HG03045 (cell line): ENCODE measurements around the gene ITPK1.

Source experiments
- ATAC-seq: cut with Tn5 transposase; IDR thresholded peaks from one replicate; pipeline ENCODE4 v1.9.1; 2021; ENCODE audit warnings: mild to moderate bottlenecking, moderate library complexity; ENCODE audit not compliant: unreplicated experiment

Gene ITPK1

GRCh38 chr14:92973798-92974372 is 141.8 kb downstream of the ITPK1 start:
- no peak for ATAC-seq

- no peak for ATAC-seq
These were observed 142.4 kb downstream of the ITPK1 start for GRCh38 chr14:92973261-92973797.

DNA sequence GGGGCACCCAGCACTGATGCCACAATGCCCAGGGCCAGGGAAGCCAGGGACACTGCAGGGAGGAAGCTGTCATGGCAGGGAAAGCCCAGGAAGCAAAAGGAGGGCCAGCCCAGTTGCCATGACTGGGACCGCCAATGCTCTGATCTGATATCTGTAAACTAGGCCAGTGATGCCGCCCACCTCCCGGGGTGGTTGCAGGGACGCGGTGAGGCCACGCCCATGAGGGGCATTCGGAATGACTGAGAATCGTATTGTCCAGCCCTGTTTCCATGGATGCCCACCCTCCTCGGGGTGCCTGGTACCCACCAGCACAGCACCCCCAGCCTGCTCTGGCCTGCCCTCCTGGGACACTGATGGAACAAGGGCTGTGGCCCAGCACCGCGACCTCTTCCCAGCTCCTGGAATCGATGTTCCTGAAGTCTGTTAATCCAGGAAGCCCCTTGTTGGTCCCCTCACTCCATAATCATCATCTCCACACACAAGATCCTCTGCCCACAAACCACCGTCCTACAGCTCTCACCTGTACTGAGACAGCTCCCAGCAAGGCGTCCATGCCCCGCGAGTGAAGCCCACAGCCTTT is 144.0 kb downstream of the ITPK1 start:
- ATAC-seq = no peak

- no peak for ATAC-seq
These were observed 145.5 kb downstream of the ITPK1 start for GRCh38 chr14:92970271-92970670.

DNA sequence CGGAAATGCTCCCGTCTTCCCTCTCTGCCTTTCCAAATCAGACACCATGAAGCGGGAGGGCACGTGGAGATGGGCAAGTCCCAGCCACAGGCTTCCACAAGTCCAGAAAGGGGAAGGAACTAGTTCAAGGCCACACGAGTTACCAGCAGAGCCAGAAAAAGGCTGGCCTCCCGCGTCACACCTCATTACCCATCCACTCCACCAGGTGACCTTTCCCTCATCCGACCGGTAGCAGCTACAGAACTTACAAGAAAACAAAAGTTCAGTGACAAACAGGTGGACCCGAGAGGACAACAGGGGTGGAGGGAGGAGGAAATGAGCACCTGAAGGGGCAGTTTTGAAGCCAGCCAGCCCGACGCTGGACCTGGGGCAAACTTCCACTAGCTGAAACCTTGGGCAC is 145.9 kb downstream of the ITPK1 start:
- ATAC-seq = no peak

DNA sequence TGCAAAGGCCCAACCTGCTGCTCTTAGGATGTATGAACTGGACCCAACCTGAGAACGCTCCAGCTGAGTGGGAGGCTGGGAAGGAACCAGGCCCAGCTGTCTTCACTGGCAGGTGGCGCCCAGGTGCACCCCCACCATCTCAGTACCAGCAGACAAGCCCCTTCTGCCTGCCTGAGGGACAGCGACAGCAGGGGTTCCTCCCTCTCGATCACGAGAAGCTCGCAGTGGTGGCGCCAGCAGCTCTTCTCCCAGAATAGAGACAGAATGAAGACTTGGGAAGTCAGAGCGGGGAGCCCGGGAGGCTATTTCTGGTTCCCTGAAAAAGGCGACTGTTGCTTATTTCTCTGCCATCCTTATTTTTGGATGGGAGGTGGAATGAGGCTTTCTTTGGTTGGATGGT is 146.3 kb downstream of the ITPK1 start:
- ATAC-seq = no peak

DNA sequence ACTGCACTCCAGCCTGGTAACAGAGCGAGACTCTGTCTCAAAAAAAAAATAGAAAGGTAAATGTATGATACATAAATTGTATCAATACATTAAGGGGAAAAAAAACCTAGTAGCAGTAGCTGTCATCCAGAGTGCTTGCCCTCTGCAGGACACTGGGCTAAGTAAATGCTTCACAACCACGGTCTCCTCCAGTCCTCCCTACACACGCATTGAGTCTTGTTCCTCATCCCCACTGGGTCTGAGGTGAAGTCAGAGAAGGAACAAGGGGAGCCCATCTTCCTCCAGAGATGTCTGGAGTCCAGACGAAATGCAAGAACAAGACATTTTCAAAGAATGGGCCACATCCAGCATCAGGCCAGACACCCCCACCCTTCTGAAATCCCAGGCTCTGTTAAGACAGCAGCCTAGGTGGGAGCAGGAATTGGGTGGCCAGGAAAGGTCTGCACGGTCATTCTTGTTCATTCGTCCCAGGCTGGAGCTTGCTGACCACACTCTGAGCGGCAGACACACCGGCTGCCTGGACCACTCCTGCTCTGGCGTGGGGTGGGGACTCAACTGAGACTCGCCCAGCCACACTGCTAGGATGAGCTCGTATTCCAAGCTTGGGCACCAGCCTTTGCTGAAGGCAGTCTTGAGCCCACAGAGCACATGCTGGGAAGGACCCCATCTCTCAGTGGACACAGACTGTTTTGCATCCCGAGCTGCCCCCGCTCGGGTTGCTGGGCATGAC is 147.3 kb downstream of the ITPK1 start:
- no peak for ATAC-seq

DNA sequence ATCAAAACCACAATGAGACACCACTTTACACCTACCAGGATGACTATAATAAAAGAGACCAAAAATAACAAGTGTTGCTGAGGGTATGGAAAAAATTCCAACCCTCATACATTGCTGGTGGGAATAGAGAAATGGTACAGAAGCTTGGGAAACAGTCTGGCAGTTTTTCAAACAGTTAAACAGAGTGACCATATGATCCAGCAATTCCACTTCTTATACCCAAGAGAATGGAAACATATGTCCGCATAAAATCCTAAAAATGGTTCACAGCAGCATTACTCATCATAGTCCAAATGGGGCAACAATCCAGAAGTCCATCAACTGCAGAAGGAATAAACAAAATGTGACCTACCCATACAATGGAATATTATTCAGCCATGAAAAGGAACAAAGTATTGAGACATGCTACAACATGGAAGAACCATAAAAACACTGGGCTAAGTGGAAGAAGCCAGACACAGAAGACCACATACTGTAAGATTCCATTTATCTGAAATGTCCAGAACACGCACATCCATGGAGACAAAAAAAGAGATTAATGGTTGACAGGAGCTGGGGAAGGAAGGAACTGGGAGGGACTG is 148.3 kb downstream of the ITPK1 start:
- no peak for ATAC-seq

GRCh38 chr14:92965281-92965680 is 150.4 kb downstream of the ITPK1 start:
- no peak for ATAC-seq

GRCh38 chr14:92964124-92965109 is 151.3 kb downstream of the ITPK1 start:
- ATAC-seq = no peak

DNA sequence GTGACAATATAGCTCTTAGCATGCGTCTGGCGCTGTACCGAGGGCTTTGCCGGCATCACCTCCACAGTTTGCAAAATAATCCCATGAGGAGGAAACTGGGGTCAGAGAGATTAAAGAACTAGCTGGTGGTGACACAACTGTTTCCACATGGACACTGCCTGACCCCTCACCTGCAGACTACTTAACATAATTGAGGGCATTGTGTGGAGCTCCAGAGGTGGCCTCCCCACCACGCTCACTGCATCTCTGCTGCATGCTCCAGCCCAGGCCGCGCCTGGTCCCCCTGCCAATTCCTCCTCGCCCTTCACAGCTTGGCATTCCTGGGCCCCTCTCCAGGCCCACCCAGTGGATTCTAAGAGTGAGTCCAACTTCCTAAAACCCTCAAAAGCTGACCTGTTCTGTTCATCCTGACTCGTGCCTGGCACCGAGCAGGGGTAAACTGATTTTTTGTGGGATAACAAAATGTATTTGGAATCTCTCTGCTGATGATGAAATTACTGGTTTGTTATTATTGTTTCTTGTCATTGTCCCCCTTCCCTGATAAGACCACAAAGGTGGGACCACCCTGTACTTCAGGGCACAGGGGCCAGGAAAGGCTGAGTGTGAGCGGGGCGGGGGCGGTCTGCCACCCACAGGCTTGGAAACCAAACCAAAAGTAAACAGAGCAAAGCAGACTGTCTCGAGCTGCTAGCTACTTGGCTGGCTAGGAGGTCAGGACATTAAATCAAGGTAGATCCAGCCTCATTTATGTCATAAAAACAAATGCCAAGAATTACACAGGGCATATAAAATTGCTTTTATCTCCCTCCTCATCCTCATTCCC is 152.2 kb downstream of the ITPK1 start:
- no peak for ATAC-seq

DNA sequence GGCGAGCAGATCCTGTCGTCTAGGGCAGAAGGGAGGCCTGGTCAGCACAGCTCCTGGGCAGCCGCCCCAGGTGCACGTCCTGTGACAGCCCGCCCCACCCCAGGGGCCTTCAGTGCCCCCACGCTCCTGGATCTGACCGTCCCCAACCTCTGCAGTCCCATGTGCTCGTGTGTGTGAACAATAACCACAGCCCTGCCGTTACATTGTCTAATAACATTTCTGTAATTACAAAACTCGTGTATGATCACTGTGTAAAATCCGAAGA is 153.0 kb downstream of the ITPK1 start:
- no peak for ATAC-seq

DNA sequence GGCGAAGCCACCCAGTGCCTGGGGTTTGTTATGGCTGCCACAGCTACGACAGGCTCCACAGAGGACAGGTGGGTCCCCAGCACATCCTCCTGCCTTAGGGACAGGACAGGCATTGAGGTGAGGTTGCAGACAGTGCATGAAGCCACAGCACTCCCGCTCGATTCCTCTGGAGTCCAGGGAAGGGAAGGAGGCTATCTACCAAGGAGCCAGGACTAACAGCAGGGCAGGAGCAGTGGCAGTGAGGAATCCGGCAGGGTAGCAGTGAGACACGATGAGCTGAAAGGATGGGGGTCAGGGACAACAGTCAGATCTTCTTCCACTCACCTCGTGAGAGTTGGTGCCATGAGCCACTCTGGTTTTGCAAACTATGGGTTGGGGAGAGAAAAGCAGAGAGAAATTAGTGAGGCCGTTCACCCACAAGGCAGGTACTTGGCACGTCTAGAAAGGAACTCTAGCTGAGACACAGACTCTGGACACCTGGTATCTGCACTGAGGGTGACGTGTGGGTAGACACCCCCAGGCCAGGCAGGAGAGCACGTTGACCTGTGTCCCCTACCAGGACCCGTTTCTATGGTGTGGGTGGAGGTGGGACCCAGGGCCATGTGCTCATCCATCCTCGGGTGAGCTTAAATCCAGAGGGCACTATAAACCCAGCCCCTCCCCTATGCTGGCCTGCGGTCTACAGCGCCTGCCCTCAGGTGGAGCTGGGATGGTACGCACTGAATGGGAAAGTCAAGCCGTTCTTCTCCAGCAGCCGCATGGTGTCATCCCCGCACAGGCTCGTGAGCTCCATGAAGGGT is 153.5 kb downstream of the ITPK1 start:
- ATAC-seq = no peak

- no peak for ATAC-seq
These were observed 154.2 kb downstream of the ITPK1 start for GRCh38 chr14:92961567-92961855.

DNA sequence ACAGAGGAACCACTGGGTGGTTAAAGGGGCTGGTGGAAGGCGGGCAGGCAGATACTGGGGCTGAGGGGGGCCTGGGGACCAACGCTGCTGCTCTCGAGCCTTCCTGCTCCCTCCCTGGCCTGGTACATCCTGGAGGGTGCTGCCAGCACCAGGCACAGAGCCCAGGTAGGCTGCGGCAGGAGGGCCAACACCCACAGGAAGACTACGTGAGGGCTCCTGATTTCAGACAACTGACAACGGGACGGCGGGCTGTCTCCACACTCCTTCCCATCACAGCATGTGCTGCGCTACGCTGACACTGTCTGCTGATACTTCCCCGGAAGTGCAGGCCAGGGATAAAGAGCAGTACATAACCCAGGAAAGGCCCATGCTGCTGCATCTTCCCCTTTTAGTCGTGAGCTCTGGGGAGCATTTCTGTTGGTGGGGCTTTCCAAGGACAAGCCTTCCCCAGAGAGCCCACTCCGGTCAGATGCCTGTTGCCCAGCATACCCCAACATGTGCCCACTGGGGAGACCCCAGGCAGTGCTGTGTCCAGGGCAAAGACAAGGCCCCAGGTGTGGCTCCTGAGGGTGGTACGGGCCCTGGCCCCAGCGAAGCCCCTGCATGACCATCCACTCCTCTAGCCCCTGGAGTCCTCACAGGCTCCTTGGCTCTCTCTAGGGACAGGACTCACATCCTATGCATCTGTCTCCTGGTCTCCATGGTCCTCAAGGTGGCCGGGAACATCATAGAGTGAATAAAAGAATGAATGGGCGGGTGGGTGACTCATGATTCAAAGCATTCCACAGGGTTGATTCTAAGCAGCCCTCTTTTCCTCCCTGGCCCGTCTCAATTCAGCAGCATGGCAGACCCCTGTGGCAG is 154.8 kb downstream of the ITPK1 start:
- ATAC-seq = no peak

GRCh38 chr14:92959761-92960680 is 155.7 kb downstream of the ITPK1 start:
- no peak for ATAC-seq

DNA sequence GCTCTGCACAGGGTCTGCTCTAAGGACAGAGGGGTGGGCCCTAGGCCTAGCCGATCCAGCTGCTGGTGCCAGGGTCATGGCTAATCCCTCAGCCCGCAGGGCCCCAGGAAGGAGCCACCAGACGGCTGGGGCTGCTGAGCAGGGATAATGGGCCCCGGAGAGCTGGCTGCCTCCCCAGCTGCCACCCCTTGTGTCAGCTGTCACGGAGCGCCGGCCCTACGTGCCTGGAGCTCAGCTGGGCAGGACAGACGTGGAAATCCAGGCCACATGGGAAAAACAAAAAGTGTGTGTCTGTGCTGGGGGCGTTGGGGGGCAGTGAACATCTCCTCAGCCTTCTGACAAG is 156.6 kb downstream of the ITPK1 start:
- ATAC-seq = no peak
